GM18519 (cell line): Measurements from ENCODE around the gene GPAT3.
"Not testable (repeated sequence)": the region's sequence is repeated elsewhere in the genome, so short reads cannot be mapped to it uniquely, and the experiment has no call there.

ENCODE experiments used
- ATAC-seq: cut with Tn5 transposase; IDR thresholded peaks from one replicate; pipeline ENCODE4 v1.9.1; 2021; ENCODE audit warnings: mild to moderate bottlenecking, moderate library complexity; ENCODE audit not compliant: unreplicated experiment, low FRiP score

GPAT3 gene

GRCh38 chr4:83591056-83591455, 55.1 kb downstream of the GPAT3 start:
- ATAC-seq = no peak

GRCh38 chr4:83591730-83592129, 55.8 kb downstream of the GPAT3 start:
- no peak for ATAC-seq

GRCh38 chr4:83599183-83599582, 63.3 kb downstream of the GPAT3 start:
- ATAC-seq = peak; percentile 88

DNA sequence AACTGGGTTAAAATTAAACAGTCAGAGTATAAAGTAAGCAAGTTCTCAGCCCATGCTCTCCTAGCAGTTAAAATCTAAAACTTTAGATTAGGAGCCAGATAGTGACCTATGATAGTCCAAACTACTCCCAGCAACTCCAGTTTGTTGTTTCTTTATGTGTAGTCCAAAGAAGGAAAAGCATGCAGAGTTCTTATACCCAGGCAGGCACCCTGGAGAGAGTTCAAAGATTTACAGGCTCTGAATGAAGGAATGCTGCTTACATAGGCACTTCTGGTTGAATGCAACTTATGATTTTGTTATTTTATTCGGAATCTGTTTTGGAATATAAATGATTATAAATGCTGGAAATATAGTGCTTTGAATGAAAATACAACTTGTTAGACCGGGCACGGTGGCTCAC, 67.2 kb downstream of the GPAT3 start:
- no peak for ATAC-seq

DNA sequence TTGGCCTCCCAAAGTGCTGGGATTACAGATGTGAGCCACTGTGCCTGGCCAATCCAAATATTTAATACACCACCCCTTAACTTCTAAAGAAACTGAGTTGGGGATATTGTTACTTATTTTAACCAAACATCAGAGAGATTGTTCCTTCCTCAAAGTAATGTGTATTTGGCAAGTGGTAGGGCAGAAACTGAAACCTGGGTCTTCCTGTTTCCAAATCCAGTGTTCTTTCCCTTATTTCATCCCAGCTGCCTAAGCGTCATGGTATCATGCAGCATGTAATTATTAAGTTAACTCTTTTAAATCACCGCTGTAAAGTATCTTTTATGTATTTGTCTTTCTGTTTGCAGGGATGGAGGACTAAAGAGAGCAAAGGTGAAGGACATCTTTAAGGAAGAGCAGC, 68.4 kb downstream of the GPAT3 start:
- ATAC-seq = no peak

DNA sequence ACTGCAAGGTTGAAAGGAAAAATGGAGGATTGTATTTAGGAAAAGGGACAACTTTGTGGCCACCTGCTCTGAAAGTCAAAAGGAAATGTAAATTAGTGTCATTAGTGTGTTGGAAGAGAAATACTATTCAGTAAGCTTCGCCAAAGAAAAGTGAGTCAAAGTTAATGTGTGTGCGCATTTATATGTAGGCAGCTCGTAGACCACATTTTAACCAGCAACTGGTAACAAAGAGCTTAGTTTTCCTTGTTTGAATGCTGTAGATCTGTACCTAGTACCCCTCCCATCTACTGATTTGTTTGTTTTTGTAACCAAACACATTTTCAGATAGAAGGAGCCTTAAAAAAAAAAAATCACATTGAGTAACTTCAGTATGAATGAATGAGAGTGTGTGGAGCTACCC, 69.3 kb downstream of the GPAT3 start:
- ATAC-seq = no peak

DNA sequence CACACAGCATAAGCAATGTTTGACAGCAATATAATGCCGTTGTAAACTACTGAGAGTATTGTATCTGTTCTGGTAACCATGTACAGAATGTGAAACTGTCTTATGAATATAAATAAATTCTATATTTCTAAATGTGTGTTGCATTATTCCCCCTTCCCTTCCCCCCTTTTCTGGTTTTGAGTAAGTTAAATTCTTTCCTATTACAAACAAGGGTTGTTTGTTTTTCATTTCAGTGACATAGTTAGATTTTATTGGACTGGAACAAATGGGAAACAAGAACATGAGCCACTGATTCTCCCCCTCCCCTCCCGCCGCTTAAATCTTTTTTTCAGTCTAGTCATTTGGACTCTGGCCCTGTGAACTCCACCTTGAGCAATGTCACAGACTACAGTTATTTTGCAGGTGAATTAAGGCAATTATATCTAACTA, 69.8 kb downstream of the GPAT3 start:
- no peak for ATAC-seq

GRCh38 chr4:83606460-83606859, 70.6 kb downstream of the GPAT3 start:
- no peak for ATAC-seq

DNA sequence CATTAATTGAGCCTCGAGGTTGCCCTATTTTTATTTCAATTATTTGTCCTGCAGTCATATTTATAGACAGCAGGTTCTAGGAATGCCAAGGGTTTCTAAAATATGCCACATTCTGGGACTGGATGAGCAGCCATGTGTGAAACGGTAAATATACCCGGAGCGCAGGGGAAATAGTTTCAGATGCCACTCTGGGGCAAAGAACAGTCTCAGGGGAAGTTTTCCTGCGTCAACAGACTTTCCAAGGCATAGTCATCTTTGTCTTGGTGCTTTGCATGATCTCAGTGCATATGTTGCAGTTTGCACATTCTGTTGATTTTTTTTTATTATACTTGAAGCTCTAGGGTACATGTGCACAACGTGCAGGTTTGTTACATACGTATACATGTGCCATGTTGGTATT, 71.0 kb downstream of the GPAT3 start:
- ATAC-seq = no peak

GRCh38 chr4:83609365-83609764, 73.5 kb downstream of the GPAT3 start:
- ATAC-seq = no peak

- ATAC-seq = no peak
These were observed 74.8 kb downstream of the GPAT3 start for GRCh38 chr4:83610729-83611128.

DNA sequence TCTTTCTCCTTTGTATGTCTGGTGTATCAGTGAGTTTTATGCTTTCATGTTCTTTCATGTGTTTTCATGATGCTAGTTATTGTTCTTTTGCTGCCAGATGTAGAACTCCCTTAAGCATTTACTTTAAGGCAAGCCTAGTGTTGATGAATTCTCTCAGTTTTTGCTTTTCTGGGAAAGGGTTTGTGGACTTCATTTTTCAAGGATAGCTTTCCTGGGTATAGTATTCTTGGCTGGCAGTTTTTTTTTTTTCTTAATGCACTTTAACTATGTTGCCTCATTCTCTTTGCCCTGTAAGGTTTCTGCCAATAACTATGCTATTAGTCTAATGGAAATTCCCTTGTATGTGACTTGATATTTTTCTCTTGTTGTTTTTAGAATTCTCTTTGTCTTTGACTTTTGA, 77.1 kb downstream of the GPAT3 start:
- no peak for ATAC-seq

- ATAC-seq = no peak
These were observed 78.1 kb downstream of the GPAT3 start for GRCh38 chr4:83613994-83614393.

DNA sequence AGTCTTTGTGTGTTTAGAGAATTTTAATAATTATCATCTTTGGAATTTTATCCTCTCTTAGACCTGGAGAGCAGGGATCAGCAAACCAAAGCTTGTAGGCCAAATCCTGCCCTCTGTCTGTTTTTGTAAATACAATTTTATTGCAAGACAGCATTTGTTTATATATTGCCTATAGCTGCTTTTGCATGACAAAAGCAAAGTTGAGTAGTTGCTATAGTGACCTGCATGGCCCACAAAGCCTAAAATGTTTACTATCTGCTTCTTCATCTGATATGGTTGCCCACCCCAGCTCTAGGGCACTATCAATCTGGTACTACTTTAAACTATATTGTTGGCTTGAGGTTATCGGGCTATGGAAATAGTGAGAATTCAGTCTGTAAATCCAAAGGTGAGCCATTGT, 80.3 kb downstream of the GPAT3 start:
- no peak for ATAC-seq

- ATAC-seq = no peak
These were observed 81.6 kb downstream of the GPAT3 start for GRCh38 chr4:83617371-83618035.

DNA sequence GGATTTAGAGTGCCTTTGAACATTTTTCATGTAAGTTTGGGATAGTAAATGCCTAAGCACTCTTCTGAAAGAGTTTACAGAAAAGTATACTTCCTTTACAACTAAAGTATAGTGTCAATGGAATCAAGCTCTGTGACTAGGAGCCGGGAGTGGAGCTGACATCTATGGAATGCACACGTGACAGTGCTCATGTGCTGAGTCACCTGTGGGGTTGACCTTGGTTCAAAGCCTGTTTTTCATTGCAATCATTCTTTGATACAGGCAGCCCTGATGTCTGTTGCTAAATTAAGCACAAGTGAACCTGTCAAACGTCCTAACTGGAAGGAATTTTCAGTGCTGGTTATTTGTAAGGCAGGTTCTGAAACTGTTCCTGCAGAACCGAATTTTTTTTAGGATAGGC, 82.5 kb downstream of the GPAT3 start:
- ATAC-seq = no peak

GRCh38 chr4:83618991-83619645, 83.2 kb downstream of the GPAT3 start:
- no peak for ATAC-seq

DNA sequence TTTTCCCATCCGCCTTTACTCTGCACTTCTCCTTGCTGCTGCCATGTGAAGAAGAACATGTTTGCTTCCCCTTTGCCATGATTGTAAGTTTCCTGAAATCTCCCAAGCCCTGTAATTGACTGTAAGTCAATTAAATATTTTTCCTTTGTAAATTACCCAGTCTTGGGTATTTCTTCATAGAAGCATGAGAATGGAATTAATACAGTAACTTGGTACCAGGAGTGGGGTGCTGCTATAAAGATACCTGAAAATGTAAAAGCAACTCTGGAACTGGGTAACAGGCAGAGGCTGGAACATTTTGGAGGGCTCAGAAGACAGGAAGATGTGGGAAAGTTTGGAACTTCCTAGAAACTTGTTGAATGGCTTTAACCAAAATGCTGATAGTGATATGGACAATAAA, 86.2 kb downstream of the GPAT3 start:
- not testable (repeated sequence) for ATAC-seq

GRCh38 chr4:83625821-83626220, 89.9 kb downstream of the GPAT3 start:
- no peak for ATAC-seq

GRCh38 chr4:83626245-83626836, 90.4 kb downstream of the GPAT3 start:
- no peak for ATAC-seq

DNA sequence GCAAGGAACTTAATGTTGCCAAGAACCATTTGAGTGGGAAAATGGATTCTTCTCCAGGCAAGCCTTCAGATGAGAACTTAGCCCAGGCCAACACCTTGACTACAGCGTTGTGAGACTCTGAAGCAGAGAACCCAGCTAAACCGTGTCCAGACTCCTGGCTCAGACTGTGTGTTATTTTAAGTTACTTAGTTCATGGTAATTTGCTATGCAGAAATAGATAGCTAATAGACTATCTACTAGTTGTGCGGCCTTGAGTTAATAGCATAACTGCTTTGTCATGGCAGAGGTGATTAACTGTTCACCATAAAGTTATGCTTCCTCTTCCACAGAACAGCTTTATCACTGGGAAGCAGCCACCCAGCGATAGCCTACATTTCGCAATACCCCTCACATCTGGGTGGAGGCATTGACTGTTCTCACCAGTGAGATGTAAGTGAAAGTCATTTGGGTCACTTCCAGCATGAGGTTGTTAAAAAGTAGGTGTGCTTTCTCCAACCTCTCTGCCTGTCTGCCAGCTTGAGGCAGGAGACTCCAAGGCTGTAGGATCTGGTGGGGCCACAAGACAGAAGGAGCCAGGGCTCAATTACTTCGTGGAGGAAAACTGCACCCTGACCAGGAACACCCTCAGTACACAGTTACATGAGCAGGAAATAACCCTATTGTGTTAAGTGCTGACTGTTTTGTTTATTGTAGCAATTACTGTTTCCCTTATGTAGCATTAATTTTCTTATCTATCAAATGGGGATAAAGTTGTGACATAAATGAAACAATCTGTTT, 94.2 kb downstream of the GPAT3 start:
- ATAC-seq = no peak
